GM10266 (cell line): ENCODE data around the gene KRTAP4-11.

Experiments
- DNase-seq: peaks from one replicate; pipeline ENCODE4 v3.0.0; 2012; ENCODE audit errors: extremely low spot score
- CTCF ChIP-seq: IDR thresholded peaks from 2 replicates; pipeline ENCODE4 v1.5.1; 2012; ENCODE audit warnings: mild to moderate bottlenecking, low read depth; ENCODE audit not compliant: control insufficient read depth, insufficient read depth; ENCODE audit errors: missing control alignments

Gene KRTAP4-11

GRCh38 chr17:41076788-41077187 is 41.4 kb downstream of the KRTAP4-11 start:
- DNase-seq = no peak
- TF ChIP-seq CTCF = no peak

GRCh38 chr17:41073676-41074075 is 44.5 kb downstream of the KRTAP4-11 start:
- TF ChIP-seq CTCF = no peak
- DNase-seq = no peak

GRCh38 chr17:41071606-41072360 is 46.4 kb downstream of the KRTAP4-11 start:
- no peak for DNase-seq

GRCh38 chr17:41069031-41069430 is 49.1 kb downstream of the KRTAP4-11 start:
- no peak for DNase-seq
- TF ChIP-seq CTCF = no peak

More at GRCh38 chr17:41071606-41072360, 46.4 kb downstream of the KRTAP4-11 start:
- TF ChIP-seq CTCF = no peak

GRCh38 chr17:41067281-41067680 is 50.9 kb downstream of the KRTAP4-11 start:
- no peak for DNase-seq
- no peak for TF ChIP-seq CTCF
